ENCODE data around the gene UGT3A1.

GRCh38 chr5:35939639-35940038 lies 51.6 kb downstream of the UGT3A1 start:
- no peak for TF ChIP-seq ESRRG (CRISPR knock-in tag; IDR thresholded peaks at IDR 0.05)
- no peak for TF ChIP-seq CSRNP3 (CRISPR knock-in tag; IDR thresholded peaks at IDR 0.05)
- TF ChIP-seq PATZ1 (CRISPR knock-in tag; IDR thresholded peaks at IDR 0.05; ENCODE audit: borderline replicate concordance), result no peak
- TF ChIP-seq ZNF70 (CRISPR knock-in tag; IDR thresholded peaks at IDR 0.05), result no peak
